ENCODE measurements around the gene IVD.
A peak's percentile ranks its signal among the peaks of the same experiment; 100 is the strongest.
"Not testable (repeated sequence)": the region's sequence is repeated elsewhere in the genome, so short reads cannot be mapped to it uniquely, and the experiment has no call there.

The IVD gene

DNA sequence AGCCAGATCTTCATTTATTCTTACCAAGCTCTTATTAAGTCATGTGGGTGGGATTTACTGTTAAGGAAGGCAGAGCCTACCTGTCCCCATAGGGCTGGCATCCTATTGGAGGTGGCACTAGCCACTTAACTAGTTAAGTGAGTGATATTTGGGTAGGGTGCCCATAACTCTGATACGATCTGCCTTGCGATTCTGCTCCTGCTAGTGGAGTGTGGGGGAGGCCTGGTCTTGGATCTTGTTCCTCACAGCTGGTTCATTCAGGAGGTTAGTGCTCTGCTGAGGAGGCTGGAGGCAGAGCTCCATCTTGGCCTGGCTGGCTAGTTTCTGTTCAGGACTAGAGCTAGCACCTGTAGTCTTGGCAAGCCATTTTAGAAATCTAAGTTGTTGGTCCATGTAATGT is 44.5 kb downstream of the IVD start:
- Histone ChIP-seq H3K9ac (ENCODE audit: insufficient read length) (no peak overlapping the region), H3K36me3 (ENCODE audit: insufficient read depth, low read length) (no peaks in the 10 kb centered on the region), H3K4me3 (no peak overlapping the region), H3K9me3 (ENCODE audit: low read depth, low read length) (no peaks in the 10 kb centered on the region), H3K27ac (no peak overlapping the region)
- no peak for DNase-seq (ENCODE audit: low read depth, low spot score)
- no peak for TF ChIP-seq FOXP2 (optimal IDR thresholded peaks at IDR 0.05; ENCODE audit: control extremely low read depth, extremely low read length, insufficient read depth)
- no peak for TF ChIP-seq POLR2AphosphoS5 (IDR thresholded peaks at IDR 0.05; ENCODE audit: borderline replicate concordance, low read depth, low read length)
- no peak for TF ChIP-seq EZH2 (IDR thresholded peaks at IDR 0.05)

DNA sequence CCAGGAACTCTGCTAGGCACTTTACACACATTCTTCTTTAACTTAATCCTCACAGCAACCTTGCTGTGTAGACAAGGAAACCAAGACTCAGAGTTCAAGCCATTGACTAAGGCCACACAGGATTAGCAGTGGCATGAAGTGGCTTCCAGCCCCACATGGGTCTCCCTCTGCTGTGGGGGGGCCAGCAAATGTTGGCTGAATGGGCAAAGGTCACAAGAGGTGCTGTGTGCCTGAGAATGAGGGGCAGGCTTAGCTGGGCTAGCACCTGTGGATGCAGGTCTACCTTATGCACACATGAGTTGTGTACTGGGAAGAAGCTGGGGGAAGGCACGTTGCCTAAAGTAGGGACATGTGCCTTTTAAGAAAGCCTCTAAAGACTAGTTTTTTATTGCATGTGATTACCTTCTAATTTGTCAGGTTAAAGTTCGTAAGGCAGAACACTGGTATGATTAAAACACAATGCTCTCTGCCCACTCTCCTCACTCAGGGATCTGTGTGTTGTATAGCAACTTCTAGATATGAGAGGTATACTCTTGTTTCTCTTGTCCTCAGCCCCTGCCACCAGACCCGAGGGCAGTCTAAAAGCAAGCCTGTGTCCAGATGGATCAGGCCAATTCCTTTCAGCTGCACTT is 46.0 kb downstream of the IVD start:
- Histone ChIP-seq H3K4me3 (no peak overlapping the region), H3K9me3 (ENCODE audit: low read depth, low read length) (no peaks in the 10 kb centered on the region), H3K27ac (0 out of 2 replicates have a peak overlapping the region, but pooled peaks have one; percentile 9), H3K9ac (ENCODE audit: insufficient read length) (no peak overlapping the region), H3K36me3 (ENCODE audit: insufficient read depth, low read length) (no peaks in the 10 kb centered on the region)
- no peak for TF ChIP-seq POLR2AphosphoS5 (IDR thresholded peaks at IDR 0.05; ENCODE audit: borderline replicate concordance, low read depth, low read length)
- no peak for TF ChIP-seq EZH2 (IDR thresholded peaks at IDR 0.05)
- TF ChIP-seq FOXP2 (optimal IDR thresholded peaks at IDR 0.05; ENCODE audit: control extremely low read depth, extremely low read length, insufficient read depth), result no peak
- DNase-seq (ENCODE audit: low read depth, low spot score), result no peak

DNA sequence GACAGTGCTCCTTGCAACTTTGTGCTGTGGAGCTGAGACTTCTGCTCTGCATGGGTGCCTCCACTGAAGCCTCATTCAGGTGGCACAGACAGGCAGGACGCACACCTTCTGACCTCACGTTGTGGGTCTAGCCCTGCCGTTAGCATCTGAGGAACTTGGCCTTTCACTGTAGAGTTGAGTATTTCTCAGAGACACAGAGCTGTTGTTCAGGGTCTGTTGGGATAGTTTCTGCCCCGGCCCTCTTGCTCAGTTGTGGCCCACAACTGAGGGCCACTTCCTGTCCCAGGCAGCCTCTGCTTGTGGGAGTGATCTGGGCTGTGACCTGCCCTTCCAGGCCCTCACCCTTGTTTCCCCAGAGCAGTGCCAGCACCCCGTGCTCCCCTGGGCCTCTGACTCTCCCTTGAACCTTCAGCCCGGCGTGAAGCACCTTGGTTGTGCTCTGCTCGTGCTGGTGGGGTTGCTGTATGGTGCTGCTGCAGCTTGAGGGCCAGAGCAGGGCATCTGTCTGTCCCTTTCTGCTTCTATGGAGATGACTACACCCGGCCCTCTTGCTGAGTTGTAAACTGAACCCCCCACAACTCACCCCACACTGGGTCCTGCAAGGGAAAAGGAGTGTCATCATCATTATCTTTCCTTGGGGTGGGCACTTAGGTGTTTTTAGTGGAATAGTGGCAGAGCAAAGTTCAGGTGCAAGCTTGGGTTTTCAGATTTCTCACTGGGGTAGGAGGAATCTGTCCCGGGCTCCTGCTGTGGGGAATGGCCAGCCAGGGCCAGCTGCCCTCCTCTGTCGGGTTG is 46.9 kb downstream of the IVD start:
- H3K9me3 ChIP-seq (ENCODE audit: low read depth, low read length), result no peaks in the 10 kb centered on the region
- no peak overlapping the region for H3K27ac ChIP-seq
- H3K4me3 ChIP-seq, result no peak overlapping the region
- H3K36me3 ChIP-seq (ENCODE audit: insufficient read depth, low read length), result no peaks in the 10 kb centered on the region
- no peak overlapping the region for H3K9ac ChIP-seq (ENCODE audit: insufficient read length)
- no peak for DNase-seq (ENCODE audit: low read depth, low spot score)
- TF ChIP-seq EZH2 (IDR thresholded peaks at IDR 0.05) (no peak), POLR2AphosphoS5 (IDR thresholded peaks at IDR 0.05; ENCODE audit: borderline replicate concordance, low read depth, low read length) (no peak), FOXP2 (optimal IDR thresholded peaks at IDR 0.05; ENCODE audit: control extremely low read depth, extremely low read length, insufficient read depth) (no peak)

DNA sequence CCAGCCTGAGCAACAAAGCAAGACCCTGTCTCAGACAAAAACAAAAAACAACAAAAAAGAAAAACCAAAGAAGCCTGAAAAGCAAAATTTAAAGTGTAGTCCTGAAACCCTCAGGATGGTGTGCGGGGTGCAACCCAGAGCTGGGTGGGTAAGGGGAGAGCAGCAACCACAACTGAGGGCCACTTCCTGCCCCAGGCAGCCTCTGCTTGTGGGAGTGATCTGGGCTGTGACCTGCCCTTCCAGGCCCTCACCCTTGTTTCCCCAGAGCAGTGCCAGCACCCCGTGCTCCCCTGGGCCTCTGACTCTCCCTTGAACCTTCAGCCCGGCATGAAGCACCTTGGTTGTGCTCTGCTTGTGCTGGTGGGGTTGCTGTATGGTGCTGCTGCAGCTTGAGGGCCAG is 48.3 kb downstream of the IVD start:
- not testable (repeated sequence) for H3K4me3 ChIP-seq; DNase-seq (ENCODE audit: low read depth, low spot score); H3K36me3 ChIP-seq (ENCODE audit: insufficient read depth, low read length); H3K27ac ChIP-seq; H3K9me3 ChIP-seq (ENCODE audit: low read depth, low read length); H3K9ac ChIP-seq (ENCODE audit: insufficient read length)

DNA sequence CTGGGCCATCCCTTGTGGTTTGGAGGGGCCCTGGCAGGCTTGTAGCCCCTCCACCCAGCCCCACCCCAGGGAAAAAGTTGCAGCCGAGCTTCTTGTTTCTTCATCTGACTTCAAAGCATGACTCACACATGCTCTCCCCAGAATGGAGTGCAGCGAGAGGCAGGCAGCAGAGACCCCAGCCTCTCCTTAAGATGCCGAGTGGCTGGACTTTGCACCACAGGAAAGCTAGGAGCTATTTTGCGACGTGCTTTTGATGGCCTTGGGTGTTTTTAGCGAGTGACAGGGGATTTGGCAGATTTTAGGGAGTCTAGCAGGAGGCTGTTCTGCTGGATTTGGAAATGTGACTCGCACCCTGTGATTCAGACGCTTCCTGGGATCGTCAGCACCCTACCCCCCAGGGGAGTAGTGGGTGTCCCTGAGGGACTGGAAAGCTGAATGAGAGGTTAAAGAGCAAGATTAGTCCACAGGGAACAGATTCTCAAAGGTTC is 49.4 kb downstream of the IVD start:
- Histone ChIP-seq H3K9me3 (ENCODE audit: low read depth, low read length) (no peaks in the 10 kb centered on the region), H3K27ac (peak overlapping the region; percentile 42; the same call in 1 of the 2 replicates), H3K9ac (ENCODE audit: insufficient read length) (peak overlapping the region; percentile 45), H3K36me3 (ENCODE audit: insufficient read depth, low read length) (peaks cover 5% of the 10 kb centered on the region; the same call in 1 of the 2 replicates), H3K4me3 (no peak overlapping the region)
- TF ChIP-seq POLR2AphosphoS5 (IDR thresholded peaks at IDR 0.05; ENCODE audit: borderline replicate concordance, low read depth, low read length) (no peak), FOXP2 (optimal IDR thresholded peaks at IDR 0.05; ENCODE audit: control extremely low read depth, extremely low read length, insufficient read depth) (no peak), EZH2 (IDR thresholded peaks at IDR 0.05) (no peak)
- DNase-seq (ENCODE audit: low read depth, low spot score), result no peak

DNA sequence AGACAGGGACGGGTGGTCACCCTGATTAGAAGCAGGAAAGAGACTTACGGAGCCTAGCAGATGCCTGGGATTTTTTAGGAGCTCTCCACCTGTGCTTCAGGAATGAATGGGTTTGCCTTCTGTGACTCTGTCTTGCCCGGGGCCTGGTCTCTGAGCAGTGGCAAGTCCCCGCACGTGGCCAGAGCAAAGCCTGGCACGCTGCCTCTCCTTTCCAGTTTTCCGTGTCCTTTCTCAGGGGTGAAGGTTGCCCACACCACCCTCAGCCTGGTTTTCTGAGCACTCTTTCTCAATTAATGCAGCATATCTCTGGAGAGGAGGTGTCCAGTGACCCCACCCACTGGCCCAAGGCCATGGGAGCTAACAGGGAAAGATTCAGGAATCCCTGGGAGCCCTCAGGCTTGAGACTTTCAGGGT is 50.7 kb downstream of the IVD start:
- Histone ChIP-seq H3K9me3 (ENCODE audit: low read depth, low read length) (no peaks in the 10 kb centered on the region), H3K27ac (no peak overlapping the region), H3K4me3 (no peak overlapping the region), H3K36me3 (ENCODE audit: insufficient read depth, low read length) (peaks cover 5% of the 10 kb centered on the region; the same call in 1 of the 2 replicates), H3K9ac (ENCODE audit: insufficient read length) (no peak overlapping the region)
- no peak for TF ChIP-seq POLR2AphosphoS5 (IDR thresholded peaks at IDR 0.05; ENCODE audit: borderline replicate concordance, low read depth, low read length)
- TF ChIP-seq FOXP2 (optimal IDR thresholded peaks at IDR 0.05; ENCODE audit: control extremely low read depth, extremely low read length, insufficient read depth), result no peak
- no peak for TF ChIP-seq EZH2 (IDR thresholded peaks at IDR 0.05)
- no peak for DNase-seq (ENCODE audit: low read depth, low spot score)

DNA sequence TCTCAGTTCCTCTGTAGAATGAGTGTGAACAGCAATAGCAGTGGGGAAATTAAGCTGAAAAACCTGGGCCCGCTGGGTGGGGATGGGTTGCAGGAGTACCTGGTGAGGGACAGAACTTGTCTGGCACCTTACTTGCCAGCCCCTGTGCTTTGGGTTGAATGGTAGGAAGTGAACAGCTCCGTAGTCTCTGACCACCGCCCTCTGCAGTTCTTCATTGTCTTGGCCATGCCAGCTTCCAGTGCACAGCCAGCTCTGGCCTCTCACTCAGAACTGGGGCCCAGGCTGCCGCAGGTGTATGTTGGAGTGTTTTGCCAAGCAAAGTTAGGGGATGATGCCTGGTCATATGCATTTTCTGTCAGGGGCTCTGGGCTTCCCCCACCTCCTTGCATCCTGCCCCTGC is 51.1 kb downstream of the IVD start:
- TF ChIP-seq EZH2 (IDR thresholded peaks at IDR 0.05), result no peak
- no peak for TF ChIP-seq POLR2AphosphoS5 (IDR thresholded peaks at IDR 0.05; ENCODE audit: borderline replicate concordance, low read depth, low read length)
- TF ChIP-seq FOXP2 (optimal IDR thresholded peaks at IDR 0.05; ENCODE audit: control extremely low read depth, extremely low read length, insufficient read depth), result no peak
- no peak overlapping the region for H3K27ac ChIP-seq
- H3K4me3 ChIP-seq, result no peak overlapping the region
- no peak for DNase-seq (ENCODE audit: low read depth, low spot score)
- peaks cover 5% of the 10 kb centered on the region; the same call in 1 of the 2 replicates for H3K36me3 ChIP-seq (ENCODE audit: insufficient read depth, low read length)
- no peak overlapping the region for H3K9ac ChIP-seq (ENCODE audit: insufficient read length)
- no peaks in the 10 kb centered on the region for H3K9me3 ChIP-seq (ENCODE audit: low read depth, low read length)

DNA sequence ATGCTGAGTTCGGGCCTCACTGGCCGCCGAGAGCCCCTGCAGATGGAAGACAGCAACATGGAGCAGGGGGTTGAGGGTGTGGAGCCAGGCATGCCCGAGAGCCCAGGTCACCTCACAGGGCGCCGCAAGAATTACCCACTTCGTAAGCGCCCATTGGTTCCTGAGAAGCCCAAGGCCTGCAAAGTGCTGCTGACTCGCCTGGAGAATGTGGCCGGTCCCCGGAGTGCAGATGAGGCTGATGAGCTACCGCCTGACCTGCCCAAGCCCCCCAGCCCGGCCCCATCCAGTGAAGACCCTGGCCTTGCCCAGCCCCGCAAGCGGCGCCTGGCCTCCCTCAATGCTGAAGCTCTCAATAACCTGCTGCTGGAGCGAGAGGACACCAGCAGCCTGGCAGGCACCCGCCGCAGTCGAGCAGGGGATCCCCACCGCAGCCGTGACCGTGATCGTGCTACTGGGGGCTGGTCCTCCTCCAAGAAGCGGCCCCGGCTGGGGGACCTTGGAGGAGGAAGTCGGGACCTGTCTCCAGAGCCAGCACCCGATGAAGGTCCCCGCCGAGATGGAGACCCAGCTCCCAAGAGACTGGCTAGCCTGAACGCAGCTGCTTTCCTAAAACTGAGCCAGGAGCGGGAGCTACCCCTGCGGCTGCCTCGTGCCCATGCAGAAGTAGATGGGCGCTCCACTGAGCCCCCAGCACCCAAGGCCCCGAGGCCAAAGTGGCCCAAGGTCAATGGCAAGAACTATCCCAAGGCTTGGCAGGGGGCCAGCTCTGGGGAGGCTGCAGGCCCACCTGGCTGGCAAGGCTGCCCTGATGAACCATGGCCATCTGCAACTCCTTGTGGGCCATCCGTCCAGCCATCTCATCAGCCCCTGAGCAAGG is 53.1 kb downstream of the IVD start:
- Histone ChIP-seq H3K4me3 (no peak overlapping the region), H3K27ac (no peak overlapping the region), H3K9ac (ENCODE audit: insufficient read length) (no peak overlapping the region), H3K36me3 (ENCODE audit: insufficient read depth, low read length) (peaks cover 18% of the 10 kb centered on the region; the same call in 1 of the 2 replicates), H3K9me3 (ENCODE audit: low read depth, low read length) (no peaks in the 10 kb centered on the region)
- TF ChIP-seq FOXP2 (optimal IDR thresholded peaks at IDR 0.05; ENCODE audit: control extremely low read depth, extremely low read length, insufficient read depth) (no peak), POLR2AphosphoS5 (IDR thresholded peaks at IDR 0.05; ENCODE audit: borderline replicate concordance, low read depth, low read length) (no peak), EZH2 (IDR thresholded peaks at IDR 0.05) (no peak)
- no peak for DNase-seq (ENCODE audit: low read depth, low spot score)
